ENCODE results near the gene SLC4A8.

Gene SLC4A8

DNA sequence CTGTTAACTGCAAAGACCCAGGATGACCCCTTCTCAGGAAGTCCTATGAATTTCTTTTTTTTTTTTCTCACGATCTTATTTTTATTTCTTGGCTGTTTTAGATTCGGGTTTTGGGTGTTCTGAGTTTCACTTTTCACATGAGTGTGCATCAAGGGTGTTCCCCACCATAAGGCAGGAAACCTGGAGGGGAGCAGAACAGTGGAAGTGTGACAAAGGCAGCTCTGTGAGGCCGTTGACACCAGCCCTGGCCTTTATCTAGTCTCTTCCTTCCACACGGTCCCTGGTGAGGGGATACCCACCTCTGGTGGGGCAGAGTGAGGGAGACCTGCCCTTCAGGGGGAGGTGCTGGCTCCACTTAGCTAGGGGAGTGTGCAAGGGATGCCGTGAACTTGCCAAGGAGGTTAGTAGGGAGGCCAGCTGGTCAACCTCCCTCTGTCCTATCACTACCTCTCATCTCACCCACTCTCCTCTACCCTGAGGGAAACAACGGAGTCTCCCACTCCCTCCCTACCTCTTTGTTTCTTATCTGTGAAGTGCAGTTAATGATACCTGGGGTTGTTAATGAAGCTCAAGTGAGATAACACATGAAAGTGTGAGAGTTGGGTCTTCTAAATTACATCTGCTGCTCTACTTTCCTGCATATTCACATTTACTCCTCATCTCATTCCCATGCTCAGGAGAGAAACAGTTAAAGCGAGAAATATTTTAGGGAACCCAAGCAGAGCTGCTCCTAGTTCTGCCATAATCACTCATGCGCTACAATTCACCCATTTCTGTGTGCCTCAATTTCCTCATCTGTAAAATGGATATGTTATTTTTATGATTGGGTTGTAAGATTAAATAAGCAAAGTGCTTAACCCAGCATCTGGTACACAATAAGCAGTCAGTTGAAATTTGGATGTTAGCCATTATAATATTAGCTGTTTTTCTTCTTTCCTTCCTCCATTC is 29.1 kb upstream of the SLC4A8 start:
- in situ Hi-C loops (cut with MboI; ENCODE audit: low sequenced_read_pairs): no loop called here

DNA sequence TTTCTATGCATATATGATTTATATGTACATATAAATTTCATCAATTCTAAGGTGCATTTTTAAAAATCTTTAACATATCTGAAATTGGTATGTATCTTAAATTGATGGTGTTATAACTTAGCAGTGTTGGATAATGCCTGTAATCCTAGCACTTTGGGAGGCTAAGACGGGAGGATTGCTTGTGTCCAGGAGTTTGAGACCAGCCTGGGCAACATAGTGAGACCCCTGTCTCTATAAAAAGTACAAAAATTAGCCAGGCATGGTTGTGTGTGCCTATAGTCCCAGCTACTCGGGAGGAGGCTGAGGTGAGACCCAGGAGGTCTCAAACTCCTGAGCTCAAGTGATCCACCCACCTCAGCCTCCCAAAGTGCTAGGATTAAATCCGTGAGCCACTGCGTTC is 27.0 kb upstream of the SLC4A8 start:
- in situ Hi-C loops (cut with MboI; ENCODE audit: low sequenced_read_pairs): no loop called here

DNA sequence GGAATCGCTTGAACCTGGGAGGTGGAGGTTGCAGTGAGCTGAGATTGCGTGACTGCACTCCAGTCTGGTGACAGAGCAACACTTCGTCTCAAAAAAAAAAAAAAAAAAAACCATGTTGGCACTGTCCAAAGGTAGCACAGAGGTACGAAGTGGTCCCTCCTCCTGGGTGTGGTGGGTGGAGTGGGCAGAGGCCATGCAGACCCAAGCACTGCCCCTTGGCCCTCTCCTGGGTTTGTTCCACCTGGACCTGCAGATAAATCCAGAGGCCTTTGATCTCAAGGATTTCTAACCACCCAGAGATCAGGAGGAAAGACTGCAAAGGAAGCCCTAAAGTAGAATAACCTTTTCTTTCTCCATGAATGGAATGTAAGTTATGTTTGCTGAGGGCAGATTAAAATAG is 24.7 kb upstream of the SLC4A8 start:
- in situ Hi-C loops (cut with MboI; ENCODE audit: low sequenced_read_pairs): no loop called here

DNA sequence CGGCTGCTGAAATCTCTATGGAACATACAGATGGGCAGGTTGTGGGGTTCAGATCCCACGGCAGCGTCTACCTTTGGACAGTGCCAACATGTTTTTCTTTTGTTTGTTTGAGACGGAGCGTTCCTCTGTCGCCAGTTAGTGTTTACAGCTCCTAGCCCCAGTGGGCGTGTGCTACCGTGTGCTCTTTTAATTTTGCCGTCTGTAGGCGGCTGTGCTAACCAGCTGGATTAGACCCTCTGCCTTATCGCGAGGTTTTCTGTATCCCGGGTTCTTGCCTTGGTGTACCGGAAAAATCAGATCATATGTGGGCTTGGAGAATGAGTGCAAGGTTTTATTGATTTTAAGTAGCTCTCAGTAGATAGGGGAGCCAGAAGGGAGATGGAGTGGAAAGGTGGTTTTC is 23.6 kb upstream of the SLC4A8 start:
- in situ Hi-C loops (cut with MboI; ENCODE audit: low sequenced_read_pairs): no loop called here

DNA sequence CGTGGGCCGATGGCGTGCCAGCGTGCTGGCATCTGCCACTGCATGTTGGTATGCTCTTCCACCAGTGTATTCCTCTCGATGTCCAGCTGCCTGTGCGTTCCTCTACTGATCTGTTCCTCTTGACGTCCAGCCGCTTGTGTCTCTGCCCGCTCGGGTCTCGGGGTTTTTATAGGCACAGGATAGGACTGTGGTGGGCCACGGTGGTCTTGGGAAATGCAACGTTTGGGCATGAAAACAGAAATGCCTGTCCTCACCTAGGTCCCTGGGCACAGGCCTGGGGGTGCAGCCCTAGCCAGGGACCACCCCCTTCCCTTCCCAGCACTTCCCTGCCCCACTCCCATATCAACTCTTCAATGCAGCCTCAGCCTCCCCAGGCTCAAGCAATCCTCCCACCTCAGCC is 23.1 kb upstream of the SLC4A8 start:
- in situ Hi-C loops (cut with MboI; ENCODE audit: low sequenced_read_pairs): no loop called here

DNA sequence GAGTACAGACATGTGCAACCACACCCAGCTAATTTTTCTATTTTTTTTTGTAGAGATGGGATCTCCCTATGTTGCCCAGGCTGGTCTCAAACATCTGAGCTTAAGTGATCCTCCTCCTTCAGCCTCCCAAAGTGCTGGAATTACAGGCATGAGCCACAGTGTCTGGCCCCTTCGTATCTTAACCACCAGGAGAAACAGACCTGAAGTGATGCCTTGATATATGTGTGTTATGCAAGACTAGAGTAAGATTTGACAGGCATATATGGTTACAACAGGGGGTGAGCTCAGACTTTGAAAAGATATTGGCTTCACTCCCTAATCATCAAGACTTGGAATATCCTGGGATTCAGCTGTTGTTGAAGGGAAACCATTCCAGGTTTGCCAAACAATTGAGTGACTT is 22.7 kb upstream of the SLC4A8 start:
- in situ Hi-C loops (cut with MboI; ENCODE audit: low sequenced_read_pairs): no loop called here

DNA sequence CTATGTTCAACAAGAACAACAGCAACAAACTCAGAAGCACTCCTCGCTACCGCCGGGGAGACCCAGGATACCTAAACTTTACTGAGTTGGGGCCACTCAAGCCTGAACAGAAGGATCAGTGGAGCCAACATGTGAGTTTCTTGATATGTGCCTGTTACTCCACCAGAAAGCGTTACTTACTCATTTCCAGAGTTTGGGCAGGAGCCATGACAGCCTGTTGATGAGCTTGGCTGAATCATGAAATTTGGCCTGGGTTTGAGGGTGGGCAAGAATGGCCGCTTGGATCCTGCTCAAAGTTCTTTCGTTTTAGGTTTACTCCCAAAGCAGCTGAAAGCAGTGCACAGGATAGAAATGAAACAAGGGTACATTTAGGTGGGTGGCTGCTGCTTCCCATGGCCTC is 21.5 kb upstream of the SLC4A8 start:
- in situ Hi-C loops (cut with MboI; ENCODE audit: low sequenced_read_pairs): no loop called here

DNA sequence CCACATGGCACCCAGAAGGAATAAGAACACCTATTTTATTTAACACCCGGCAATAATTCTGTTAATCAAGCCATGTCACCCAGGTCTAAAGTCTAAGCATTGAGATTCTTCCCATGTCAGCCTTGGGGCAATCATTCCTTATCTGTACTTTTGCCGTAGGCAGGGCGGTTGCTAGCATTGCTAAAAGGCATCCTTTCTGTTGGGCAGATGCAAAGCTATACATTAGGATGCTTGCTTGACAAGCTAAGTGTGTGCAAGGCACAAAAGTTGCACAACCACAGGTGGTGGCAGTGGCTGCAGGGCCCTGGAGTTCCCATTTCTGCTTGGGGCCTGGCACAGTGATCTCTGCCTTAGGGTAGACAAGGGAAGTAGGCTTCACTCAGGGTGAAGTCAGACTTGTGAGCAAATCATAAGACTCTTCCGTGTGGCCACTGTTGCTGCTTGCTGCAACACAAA is 20.9 kb upstream of the SLC4A8 start:
- in situ Hi-C loops (cut with MboI; ENCODE audit: low sequenced_read_pairs): no loop called here

DNA sequence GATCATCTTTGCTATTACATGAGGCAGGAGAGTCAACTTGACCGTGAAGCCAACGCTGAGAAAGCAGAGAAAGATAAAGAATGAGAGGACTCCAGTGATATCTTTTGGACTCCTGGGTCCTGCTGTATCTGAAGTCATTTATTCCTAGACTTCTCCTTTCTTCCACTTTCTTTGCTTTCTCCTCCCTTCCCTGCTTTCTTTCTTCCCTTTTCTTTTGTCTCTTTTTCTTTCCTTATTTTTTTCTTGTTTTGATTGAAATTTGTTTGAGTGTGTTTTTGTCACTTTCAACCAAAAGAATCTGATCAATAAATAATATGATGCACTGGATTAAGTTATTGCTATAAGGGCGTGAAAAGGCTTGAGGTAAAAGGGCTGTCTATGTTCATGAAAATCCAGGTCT is 20.0 kb upstream of the SLC4A8 start:
- in situ Hi-C loops (cut with MboI; ENCODE audit: low sequenced_read_pairs): no loop called here

DNA sequence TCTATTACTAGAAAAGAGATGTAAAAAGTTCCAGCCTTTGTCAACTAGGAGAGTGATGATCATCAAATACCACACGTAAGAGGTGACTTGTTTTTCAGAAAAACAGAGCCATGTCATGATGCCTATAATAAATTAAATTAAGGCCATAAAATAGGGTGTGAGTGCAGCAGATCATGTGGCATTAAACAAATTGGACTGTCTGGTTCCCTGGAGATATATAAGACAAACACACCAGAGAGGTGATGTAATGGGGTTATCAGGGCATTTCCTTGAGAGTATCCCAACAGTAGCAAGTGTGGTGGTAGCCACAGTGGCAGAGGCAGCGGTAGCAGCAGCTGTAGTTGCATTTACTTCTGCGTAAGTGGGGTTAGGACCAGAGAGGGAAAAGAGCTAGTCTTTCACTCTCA is 18.8 kb upstream of the SLC4A8 start:
- in situ Hi-C loops (cut with MboI; ENCODE audit: low sequenced_read_pairs): no loop called here

DNA sequence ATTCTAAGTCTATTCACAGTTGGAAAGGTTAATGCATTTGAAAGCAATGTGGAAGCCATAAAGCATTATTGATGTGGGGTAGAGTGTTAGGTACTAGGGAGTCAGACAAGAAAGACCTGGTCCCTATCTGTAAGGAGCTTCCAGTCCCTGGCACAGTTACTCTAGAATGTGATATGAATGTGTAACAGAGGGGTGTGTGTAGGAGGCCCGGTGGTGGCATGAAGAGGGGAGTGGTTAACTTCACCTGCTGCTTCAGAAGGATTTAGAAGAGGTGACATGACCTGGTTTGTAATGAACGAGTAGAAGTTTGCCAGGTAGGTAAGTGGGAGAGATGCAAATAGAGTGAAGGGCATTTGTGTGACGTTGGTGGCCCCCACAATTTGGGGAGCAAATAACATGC is 18.3 kb upstream of the SLC4A8 start:
- in situ Hi-C loops (cut with MboI; ENCODE audit: low sequenced_read_pairs): no loop called here

DNA sequence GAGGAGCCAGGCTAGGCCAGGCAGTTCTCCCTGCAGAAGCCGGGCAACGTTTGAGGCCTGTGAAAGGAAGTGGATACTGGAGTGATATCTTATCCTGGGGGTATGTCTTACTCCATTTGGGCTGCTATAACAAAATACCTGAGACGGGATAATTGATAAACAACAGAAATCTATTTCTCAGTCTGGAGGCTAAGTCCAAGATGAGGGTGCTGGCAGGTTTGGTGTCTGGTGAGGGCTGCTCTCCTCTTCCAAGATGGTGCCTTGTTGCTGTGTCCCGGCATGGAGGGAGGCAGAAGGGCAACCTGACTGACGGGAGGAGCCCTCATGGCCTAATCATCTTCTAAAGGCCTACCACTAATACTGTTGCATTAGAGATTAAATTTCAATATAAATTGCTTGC is 17.8 kb upstream of the SLC4A8 start:
- in situ Hi-C loops (cut with MboI; ENCODE audit: low sequenced_read_pairs): no loop called here

DNA sequence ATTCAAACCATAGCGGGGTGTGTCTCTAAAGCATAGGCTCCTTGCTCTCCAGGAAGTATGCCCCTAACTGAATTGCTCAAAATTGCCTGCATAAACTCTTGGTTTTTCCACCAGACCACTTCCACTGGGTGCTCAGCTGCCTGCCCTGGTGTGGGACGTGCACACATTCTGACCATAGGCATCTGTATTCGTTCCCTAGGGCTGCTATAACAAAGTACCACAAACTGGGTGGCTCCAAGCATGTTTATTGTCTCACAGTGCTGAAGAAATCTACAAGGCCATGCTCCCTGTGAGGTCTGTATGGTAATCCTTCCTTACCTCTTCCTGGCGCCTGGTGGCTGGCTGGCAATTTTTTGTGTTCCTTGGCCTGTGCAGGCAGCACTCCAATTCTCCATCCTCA is 17.0 kb upstream of the SLC4A8 start:
- in situ Hi-C loops (cut with MboI; ENCODE audit: low sequenced_read_pairs): no loop called here

DNA sequence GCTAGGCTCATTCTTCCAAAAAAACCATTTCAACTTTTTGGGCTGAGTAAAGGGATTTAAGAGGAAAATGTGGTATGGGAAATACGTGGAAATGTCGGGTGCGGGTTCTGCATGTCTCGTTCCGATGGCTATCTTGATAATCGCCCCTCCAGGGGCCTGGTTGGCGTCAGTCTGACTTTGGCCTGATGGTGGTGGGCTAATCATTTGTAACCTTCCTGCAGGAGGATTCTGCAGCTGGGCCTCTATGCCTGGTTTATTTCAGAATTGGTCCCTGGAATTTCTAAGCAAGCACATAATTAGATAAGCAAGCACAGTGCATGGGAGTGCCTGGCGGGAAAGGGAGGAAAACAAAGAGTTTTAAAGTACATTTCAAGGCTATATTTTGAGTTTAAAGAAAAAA is 14.8 kb upstream of the SLC4A8 start:
- in situ Hi-C loops (cut with MboI; ENCODE audit: low sequenced_read_pairs): no loop called here

DNA sequence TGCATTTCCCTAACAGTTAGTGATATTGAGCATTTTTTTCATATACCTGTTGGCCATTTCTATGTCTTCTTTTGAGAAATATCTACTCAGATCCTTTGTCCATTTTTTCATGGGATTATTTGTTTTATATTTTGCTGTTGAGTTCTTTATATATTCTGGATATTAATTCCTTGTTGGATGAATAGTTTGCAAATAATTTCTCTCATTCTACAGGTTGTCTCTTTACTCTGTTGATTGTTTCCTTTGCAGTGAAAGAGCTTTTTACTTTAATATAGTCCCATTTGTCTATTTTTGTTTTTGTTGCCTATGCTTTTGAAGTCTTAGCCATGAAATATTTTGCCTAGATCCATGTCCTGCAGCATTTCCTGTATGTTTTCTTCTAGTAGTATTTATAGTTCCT is 11.5 kb upstream of the SLC4A8 start:
- in situ Hi-C loops (cut with MboI; ENCODE audit: low sequenced_read_pairs): no loop called here

DNA sequence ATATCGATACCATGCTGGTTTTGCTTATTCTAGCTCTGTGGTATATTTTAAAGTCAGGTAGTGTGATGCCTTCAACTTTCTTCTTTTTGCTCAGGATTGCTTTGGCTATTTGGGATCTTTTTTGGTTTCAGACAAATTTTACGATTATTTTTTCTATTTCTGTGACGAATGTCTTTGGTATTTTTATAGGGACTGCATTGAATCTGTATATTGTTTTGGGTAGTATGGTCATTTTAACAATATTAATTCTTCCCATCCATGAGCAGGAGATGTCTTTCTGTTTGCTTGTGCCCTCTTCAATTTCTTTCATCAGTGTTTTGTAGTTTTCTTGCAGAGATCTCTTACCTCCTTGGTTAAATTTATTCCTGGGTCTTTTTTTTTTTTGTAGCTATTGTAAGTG is 10.8 kb upstream of the SLC4A8 start:
- in situ Hi-C loops (cut with MboI; ENCODE audit: low sequenced_read_pairs): no loop called here

DNA sequence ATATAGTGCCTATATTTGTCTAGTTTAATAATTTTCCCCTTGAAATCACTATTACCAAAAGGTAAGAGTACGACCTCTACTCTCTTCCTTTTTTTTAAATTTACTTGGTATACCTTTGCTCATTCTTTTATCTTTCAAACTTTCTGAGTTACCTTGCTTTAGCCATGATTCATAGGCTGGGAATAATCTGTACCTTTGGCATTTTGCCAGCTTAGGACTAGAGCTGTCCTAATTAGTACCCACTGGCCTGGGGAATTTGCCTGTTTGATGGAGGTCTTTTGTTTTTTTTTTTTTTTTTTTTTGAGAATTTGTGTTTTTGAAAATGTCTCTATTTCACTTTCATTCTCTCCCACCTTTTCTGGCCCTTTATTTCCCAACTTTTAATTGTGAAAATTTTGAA is 8.7 kb upstream of the SLC4A8 start:
- in situ Hi-C loops (cut with MboI; ENCODE audit: low sequenced_read_pairs): no loop called here

DNA sequence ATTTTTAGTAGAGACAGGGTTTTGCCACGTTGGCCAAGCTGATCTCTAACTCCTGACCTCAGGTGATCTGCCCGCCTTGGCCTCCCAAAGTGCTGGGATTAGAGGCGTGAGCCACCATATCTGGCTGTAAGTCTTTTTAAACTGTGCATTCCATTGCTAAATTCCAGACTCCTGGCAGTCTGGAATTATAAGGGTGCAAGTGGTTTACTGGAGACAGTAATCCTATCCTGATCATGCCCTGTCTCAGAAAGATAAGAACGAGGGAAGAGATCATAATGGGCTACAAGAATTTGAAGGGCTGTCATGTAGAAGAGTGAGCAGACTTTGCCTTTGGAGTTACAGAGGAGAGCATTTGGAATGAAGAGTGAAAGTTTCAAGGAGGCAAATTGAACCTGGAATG is 6.8 kb upstream of the SLC4A8 start:
- in situ Hi-C loops (cut with MboI; ENCODE audit: low sequenced_read_pairs): no loop called here

DNA sequence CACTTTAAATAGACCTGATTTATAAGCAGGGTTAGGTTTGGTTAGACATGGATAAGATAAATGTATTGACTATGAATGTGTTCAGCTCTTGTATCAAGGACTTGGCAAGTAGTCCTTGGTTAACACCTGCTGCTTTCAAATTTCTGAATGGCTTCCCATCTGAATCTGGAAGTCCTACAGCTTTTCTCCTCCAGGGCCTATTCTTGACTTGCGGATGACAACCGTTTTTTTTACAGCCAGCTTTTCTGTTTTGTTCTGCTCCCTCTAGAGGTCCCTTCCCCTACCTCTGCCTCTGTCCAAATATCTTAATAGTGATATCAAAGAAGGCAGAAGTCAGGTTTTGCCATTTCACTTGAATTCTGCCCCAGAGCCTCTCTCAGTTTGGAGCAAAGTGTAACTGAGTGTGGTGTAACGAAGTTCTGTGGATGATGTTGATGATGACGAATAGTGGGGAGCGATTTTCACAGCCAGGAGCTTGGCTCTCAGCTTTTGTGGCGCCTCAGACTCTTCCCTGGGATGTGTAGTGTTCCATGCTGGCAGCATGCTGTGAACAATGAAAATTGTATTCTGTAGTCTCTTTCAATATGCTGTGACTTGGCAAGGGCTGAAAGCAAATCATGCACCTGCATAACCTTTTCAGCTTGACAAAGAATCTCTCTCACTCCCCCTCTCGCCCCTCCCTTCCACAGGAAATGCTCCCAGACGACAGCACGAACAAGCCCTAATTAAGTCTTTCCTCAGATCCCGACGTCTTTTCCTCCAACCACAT is 5.0 kb upstream of the SLC4A8 start:
- in situ Hi-C loops (cut with MboI; ENCODE audit: low sequenced_read_pairs): no loop called here

DNA sequence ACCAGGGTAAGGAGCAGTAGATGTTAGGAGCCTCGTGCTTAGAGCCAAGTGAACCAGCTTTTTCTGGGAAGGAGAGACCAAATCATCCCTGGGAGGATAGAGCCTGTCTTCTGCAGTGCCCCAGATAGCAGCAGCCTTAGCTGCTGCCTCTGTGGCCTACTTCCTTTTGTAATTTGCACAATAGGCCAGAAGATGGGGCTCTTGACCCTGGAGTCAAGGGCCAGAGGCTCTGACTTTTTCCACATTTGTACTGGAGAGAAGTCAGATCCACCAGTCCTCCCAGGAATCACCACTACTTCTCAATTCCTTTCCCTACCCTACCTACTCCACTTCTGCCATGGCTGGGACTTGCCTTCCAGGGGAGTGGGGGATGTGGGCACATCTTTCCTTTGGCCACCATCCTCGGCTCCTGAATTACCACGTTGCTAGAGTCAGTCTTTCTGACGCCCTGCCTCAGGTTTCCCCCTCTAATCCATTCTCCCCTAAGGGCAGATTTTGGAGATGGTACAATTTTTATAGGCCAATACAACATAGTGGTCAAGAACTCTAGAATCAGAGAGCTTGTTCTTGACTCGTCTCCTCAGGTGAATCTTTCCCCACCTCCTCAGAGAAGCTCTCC is 3.3 kb upstream of the SLC4A8 start:
- in situ Hi-C loops (cut with MboI; ENCODE audit: low sequenced_read_pairs): no loop called here

DNA sequence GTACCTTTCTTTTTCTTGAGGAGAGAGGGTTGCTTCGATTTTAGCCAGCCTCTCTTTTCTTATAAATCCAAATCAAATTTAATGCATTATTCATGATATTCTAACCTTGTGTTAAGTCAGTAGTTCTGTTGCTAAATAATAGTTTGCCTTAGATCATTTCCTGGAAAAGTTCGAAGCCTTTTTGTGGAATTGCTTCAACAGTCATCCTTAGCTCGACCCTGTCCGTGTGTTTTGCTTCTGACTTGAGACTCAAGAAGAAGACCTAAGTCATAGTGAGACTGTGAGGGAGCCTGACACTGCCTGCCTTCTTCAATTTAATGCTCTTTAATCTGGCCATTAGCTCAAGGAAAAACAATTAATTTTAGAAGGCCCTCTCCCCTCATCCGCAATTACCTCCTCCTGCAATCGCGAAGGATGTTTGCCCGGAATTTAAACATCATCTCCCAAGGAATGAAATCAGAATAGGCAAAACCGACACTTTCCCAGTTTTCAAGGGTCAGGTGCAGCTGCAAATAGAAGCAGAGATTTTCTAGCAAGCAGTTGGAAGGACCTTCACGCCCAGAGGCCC is 453 bp upstream of the SLC4A8 start:
- in situ Hi-C loops (cut with MboI; ENCODE audit: low sequenced_read_pairs): no loop called here

Measured in hTERT RPE-1 (cell line).